K562 (cell line): ENCODE measurements around the gene SET. TPM values are rescaled to one million over a fixed set of nuclear protein-coding genes. Genes with fewer than 3 reads are reported as not detected.

Source experiments
- ARHGAP35 ChIP-seq: fragments of 450-650 bp; IDR thresholded peaks from 2 replicates; pipeline ENCODE4 v1.6.1; 2018; ENCODE audit not compliant: partially characterized antibody
- GATAD2A ChIP-seq: fragments of 450-650 bp; IDR thresholded peaks from 2 replicates; pipeline ENCODE4 v1.6.1; 2017
- HDAC1 ChIP-seq, 2 experiments: fragments of 450-650 bp; IDR thresholded peaks; 2 replicates each; pipeline ENCODE4 v1.6.1; 2016 to 2017; ENCODE audit warnings: inconsistent platforms in 1 of 2, mild to moderate bottlenecking in 1 of 2, moderate library complexity in 1 of 2
- JUND ChIP-seq, 2 experiments: IDR thresholded peaks; 2 replicates in 1 of 2; 3 replicates in 1 of 2; pipeline ENCODE4 v1.6.1; 2011; ENCODE audit warnings: borderline replicate concordance in 2 of 2, low read depth in 2 of 2, low read length in 2 of 2, improper control_type of control experiment in 1 of 2, missing biosample characterization in 1 of 2, missing genetic modification characterization in 1 of 2, missing genetic modification reagents in 1 of 2
- PPARD ChIP-seq: fragments of 250-450 bp; sonication (Bioruptor Pico); IDR thresholded peaks from 2 replicates; pipeline ENCODE4 v1.8.0; 2022; ENCODE audit warnings: inconsistent platforms, mild to moderate bottlenecking, moderate library complexity
- PTBP1 ChIP-seq: fragments of 200-400 bp; formaldehyde crosslinking; IDR thresholded peaks from 2 replicates; pipeline ENCODE4 v1.6.1; 2017; ENCODE audit warnings: low read depth, low read length
- SETDB1 ChIP-seq: IDR thresholded peaks from one replicate; pipeline ENCODE4 v1.6.1; 2012; ENCODE audit warnings: low read length, control low read depth, inconsistent platforms
- TSC22D4 ChIP-seq: fragments of 450-650 bp; IDR thresholded peaks from 2 replicates; pipeline ENCODE4 v1.6.1; 2016; ENCODE audit warnings: missing genetic modification characterization, missing biosample characterization, control low read depth
- YBX1 ChIP-seq: fragments of 450-650 bp; IDR thresholded peaks from 2 replicates; pipeline ENCODE4 v1.7.1; 2016; ENCODE audit warnings: mild to moderate bottlenecking
- polyA plus RNA-seq, 8 experiments: library from polyadenylated mRNA; depleted of rRNA in 4 of 8; stranded (reverse) in 5 of 8; unstranded in 3 of 8; fragments of >200 nt; fragmentation: Nextera tagmentation in 2 of 8; fragmentation: Illumina TruSeq in 1 of 8; extraction: Ambion mirVana in 2 of 8; extraction: Trizol in 1 of 8; gene quantifications; 2 replicates each; pipeline versions ENCODE4 v1.2.1 to v1.2.3, GENCODE V29; 2011 to 2014; ENCODE audit warnings: inconsistent platforms in 1 of 8, missing spikeins in 1 of 8
- total RNA-seq, 7 experiments: library from RNA; depleted of rRNA in 6 of 7; stranded (reverse); fragments of >200 nt in 6 of 7; fragmentation: Illumina TruSeq in 2 of 7; extraction: Trizol in 2 of 7; gene quantifications; 2 replicates each; pipeline versions ENCODE4 v1.2.1 to v1.2.3, GENCODE V29; 2011 to 2021; ENCODE audit warnings: low replicate concordance in 1 of 7
- TF ChIP-seq, protein P1 (sequence below): fragments of 200-800 bp; sonication (Bioruptor generic); IDR thresholded peaks from 2 replicates; pipeline ENCODE4 v1.6.1; 2016; ENCODE audit warnings: missing genetic modification characterization, missing compliant biosample characterization
- TF ChIP-seq, protein P2 (sequence below): sonication (generic); formaldehyde crosslinking; IDR thresholded peaks from 2 replicates; pipeline ENCODE4 v1.8.0; 2022; ENCODE audit warnings: missing genetic modification reagents, mild to moderate bottlenecking, moderate library complexity, borderline replicate concordance
- TF ChIP-seq, protein P3 (sequence below): fragments of 450-650 bp; formaldehyde crosslinking; IDR thresholded peaks from 2 replicates; pipeline ENCODE4 v1.4.0; 2020; ENCODE audit warnings: mild to moderate bottlenecking, moderate library complexity
- TF ChIP-seq, protein P4 (sequence below): fragments of 250-450 bp; sonication (Bioruptor Pico); IDR thresholded peaks from 2 replicates; pipeline ENCODE4 v1.8.0; 2022; ENCODE audit warnings: inconsistent platforms, mild to moderate bottlenecking, moderate library complexity, borderline replicate concordance
- TF ChIP-seq, protein P5 (sequence below): conservative IDR thresholded peaks from 2 replicates; pipeline ENCODE4 v1.6.1; 2011; ENCODE audit warnings: low read depth, mild to moderate bottlenecking, low read length; ENCODE audit not compliant: control insufficient read depth
- TF ChIP-seq, protein P6 (sequence below): fragments of 250-450 bp; sonication (Bioruptor Pico); IDR thresholded peaks from 2 replicates; pipeline ENCODE4 v1.4.0; 2020; ENCODE audit warnings: borderline replicate concordance

SET gene
- total and polyA plus RNA-seq, 9 of the 15 experiments (the other 6 are each of a cell fraction or from before 2014, with no cell fraction given), result 404 to 1,447 (median 907) TPM

DNA sequence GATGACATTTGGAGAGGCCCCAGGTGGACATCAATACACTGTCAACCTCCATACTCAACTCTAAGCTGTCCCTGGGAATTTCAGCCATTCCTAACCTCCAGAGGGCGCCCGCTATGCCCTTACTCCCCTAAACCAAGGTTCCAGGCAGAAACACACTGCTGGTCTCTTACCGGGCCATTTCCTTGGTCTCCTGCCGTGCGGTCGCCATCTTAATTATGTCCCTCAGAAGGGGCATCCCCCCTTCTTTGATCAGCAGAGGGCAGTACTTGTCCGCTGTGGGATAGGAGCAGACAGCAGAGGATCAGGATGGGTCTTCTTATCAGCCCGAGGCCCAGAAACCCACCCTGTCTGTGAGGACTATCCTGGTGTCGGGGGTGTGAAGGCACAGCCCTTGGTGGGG, 44.2 kb downstream of the SET start (continued):
- TF ChIP-seq, protein P1, sequence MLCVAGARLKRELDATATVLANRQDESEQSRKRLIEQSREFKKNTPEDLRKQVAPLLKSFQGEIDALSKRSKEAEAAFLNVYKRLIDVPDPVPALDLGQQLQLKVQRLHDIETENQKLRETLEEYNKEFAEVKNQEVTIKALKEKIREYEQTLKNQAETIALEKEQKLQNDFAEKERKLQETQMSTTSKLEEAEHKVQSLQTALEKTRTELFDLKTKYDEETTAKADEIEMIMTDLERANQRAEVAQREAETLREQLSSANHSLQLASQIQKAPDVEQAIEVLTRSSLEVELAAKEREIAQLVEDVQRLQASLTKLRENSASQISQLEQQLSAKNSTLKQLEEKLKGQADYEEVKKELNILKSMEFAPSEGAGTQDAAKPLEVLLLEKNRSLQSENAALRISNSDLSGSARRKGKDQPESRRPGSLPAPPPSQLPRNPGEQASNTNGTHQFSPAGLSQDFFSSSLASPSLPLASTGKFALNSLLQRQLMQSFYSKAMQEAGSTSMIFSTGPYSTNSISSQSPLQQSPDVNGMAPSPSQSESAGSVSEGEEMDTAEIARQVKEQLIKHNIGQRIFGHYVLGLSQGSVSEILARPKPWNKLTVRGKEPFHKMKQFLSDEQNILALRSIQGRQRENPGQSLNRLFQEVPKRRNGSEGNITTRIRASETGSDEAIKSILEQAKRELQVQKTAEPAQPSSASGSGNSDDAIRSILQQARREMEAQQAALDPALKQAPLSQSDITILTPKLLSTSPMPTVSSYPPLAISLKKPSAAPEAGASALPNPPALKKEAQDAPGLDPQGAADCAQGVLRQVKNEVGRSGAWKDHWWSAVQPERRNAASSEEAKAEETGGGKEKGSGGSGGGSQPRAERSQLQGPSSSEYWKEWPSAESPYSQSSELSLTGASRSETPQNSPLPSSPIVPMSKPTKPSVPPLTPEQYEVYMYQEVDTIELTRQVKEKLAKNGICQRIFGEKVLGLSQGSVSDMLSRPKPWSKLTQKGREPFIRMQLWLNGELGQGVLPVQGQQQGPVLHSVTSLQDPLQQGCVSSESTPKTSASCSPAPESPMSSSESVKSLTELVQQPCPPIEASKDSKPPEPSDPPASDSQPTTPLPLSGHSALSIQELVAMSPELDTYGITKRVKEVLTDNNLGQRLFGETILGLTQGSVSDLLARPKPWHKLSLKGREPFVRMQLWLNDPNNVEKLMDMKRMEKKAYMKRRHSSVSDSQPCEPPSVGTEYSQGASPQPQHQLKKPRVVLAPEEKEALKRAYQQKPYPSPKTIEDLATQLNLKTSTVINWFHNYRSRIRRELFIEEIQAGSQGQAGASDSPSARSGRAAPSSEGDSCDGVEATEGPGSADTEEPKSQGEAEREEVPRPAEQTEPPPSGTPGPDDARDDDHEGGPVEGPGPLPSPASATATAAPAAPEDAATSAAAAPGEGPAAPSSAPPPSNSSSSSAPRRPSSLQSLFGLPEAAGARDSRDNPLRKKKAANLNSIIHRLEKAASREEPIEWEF (CRISPR knock-in tag), result no peak
- TF ChIP-seq, protein P2, sequence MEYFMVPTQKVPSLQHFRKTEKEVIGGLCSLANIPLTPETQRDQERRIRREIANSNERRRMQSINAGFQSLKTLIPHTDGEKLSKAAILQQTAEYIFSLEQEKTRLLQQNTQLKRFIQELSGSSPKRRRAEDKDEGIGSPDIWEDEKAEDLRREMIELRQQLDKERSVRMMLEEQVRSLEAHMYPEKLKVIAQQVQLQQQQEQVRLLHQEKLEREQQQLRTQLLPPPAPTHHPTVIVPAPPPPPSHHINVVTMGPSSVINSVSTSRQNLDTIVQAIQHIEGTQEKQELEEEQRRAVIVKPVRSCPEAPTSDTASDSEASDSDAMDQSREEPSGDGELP (CRISPR knock-in tag), result peak; percentile 35; the same call in 1 of the 2 replicates
- TF ChIP-seq, protein P3, sequence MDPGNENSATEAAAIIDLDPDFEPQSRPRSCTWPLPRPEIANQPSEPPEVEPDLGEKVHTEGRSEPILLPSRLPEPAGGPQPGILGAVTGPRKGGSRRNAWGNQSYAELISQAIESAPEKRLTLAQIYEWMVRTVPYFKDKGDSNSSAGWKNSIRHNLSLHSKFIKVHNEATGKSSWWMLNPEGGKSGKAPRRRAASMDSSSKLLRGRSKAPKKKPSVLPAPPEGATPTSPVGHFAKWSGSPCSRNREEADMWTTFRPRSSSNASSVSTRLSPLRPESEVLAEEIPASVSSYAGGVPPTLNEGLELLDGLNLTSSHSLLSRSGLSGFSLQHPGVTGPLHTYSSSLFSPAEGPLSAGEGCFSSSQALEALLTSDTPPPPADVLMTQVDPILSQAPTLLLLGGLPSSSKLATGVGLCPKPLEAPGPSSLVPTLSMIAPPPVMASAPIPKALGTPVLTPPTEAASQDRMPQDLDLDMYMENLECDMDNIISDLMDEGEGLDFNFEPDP (CRISPR knock-in tag), result no peak
- TF ChIP-seq HDAC1 (IDR thresholded peaks at IDR 0.05) (no peak), ARHGAP35 (no peak), SETDB1 (no peak), PPARD (CRISPR knock-in tag) (no peak), GATAD2A (peak; percentile 45; the same call in 1 of the 2 replicates), YBX1 (no peak), JUND (IDR thresholded peaks at IDR 0.05; ENCODE audit: borderline replicate concordance, low read depth, low read length) (peak; percentile 46), JUND (tag; IDR thresholded peaks at IDR 0.05; ENCODE audit: borderline replicate concordance, low read depth, low read length) (peak; percentile 40; the same call in 1 of the 3 replicates), PTBP1 (no peak), TSC22D4 (tag) (no peak)
- TF ChIP-seq, protein P4, sequence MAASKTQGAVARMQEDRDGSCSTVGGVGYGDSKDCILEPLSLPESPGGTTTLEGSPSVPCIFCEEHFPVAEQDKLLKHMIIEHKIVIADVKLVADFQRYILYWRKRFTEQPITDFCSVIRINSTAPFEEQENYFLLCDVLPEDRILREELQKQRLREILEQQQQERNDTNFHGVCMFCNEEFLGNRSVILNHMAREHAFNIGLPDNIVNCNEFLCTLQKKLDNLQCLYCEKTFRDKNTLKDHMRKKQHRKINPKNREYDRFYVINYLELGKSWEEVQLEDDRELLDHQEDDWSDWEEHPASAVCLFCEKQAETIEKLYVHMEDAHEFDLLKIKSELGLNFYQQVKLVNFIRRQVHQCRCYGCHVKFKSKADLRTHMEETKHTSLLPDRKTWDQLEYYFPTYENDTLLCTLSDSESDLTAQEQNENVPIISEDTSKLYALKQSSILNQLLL (CRISPR knock-in tag), result no peak
- TF ChIP-seq, protein P5, sequence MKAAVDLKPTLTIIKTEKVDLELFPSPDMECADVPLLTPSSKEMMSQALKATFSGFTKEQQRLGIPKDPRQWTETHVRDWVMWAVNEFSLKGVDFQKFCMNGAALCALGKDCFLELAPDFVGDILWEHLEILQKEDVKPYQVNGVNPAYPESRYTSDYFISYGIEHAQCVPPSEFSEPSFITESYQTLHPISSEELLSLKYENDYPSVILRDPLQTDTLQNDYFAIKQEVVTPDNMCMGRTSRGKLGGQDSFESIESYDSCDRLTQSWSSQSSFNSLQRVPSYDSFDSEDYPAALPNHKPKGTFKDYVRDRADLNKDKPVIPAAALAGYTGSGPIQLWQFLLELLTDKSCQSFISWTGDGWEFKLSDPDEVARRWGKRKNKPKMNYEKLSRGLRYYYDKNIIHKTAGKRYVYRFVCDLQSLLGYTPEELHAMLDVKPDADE, result no peak
- TF ChIP-seq, protein P6, sequence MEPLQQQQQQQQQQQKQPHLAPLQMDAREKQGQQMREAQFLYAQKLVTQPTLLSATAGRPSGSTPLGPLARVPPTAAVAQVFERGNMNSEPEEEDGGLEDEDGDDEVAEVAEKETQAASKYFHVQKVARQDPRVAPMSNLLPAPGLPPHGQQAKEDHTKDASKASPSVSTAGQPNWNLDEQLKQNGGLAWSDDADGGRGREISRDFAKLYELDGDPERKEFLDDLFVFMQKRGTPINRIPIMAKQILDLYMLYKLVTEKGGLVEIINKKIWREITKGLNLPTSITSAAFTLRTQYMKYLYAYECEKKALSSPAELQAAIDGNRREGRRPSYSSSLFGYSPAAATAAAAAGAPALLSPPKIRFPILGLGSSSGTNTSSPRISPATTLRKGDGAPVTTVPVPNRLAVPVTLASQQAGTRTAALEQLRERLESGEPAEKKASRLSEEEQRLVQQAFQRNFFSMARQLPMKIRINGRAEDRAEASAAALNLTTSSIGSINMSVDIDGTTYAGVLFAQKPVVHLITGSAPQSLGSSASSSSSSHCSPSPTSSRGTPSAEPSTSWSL (CRISPR knock-in tag), result no peak
